Activated CD4-positive, alpha-beta T cell treated with anti-CD3 and anti-CD28 coated beads for 48 hours (primary cell): ENCODE measurements around the gene CYB5B.

Experiments used
- DNase-seq: peaks from one replicate; pipeline ENCODE4 v3.0.0-alpha.2; 2020

CYB5B gene

DNA sequence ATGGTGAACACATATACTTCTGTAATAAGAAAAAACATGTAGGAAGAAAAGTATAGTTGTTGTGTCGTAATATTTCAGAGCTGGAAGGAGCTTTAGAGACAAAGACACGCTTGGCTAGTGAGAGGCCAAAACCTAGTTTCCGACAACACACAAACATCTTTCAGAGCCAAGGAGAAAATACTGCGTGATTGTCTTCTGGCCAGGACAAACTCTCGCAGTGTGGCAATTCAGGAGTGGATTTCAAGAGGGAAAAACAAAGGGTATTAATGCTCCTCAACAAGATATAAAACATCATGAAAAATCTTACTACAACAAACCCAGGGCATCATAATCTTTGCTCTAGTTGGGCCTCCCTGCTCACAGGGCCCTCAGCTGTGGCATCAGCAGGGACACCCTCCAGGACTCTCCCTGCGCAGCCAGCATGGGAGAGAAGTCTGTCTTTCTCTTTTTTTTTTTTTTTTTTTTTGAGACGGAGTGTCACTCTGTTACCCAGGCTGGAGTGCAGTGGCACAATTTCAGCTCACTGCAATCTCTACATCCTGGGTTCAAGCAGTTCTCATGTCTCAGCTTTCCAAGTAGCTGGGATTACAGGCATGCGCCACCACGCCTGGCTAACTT is 66.4 kb downstream of the CYB5B start:
- DNase-seq: no peak

GRCh38 chr16:69494991-69495392 is 70.6 kb downstream of the CYB5B start:
- DNase-seq: peak; percentile 66

- no peak for DNase-seq
Measured at GRCh38 chr16:69495821-69496220, 71.4 kb downstream of the CYB5B start.

DNA sequence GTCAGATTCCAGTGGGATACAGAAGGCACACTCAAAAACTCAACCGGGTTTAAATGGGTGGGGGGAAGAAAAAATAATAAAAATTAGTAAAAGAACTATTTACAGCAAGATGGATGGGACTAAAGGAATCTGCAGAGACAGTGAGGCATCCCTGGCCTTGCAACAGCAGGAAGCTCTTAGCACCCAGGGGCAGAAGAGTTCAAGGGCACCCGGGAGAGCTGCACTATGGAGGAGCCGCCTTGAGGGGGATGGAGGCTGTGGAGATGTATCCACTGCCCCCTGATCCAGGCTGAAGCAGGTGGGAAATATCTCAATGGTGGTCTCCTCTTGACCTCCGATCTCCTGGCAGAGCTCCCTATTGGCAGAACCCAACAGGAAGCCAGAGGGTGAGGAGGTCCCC is 72.0 kb downstream of the CYB5B start:
- DNase-seq: no peak

- no peak for DNase-seq
Measured at GRCh38 chr16:69496896-69497295, 72.5 kb downstream of the CYB5B start.

GRCh38 chr16:69497876-69498596 is 73.6 kb downstream of the CYB5B start:
- no peak for DNase-seq

- DNase-seq: no peak
Measured at GRCh38 chr16:69498926-69499325, 74.5 kb downstream of the CYB5B start.

DNA sequence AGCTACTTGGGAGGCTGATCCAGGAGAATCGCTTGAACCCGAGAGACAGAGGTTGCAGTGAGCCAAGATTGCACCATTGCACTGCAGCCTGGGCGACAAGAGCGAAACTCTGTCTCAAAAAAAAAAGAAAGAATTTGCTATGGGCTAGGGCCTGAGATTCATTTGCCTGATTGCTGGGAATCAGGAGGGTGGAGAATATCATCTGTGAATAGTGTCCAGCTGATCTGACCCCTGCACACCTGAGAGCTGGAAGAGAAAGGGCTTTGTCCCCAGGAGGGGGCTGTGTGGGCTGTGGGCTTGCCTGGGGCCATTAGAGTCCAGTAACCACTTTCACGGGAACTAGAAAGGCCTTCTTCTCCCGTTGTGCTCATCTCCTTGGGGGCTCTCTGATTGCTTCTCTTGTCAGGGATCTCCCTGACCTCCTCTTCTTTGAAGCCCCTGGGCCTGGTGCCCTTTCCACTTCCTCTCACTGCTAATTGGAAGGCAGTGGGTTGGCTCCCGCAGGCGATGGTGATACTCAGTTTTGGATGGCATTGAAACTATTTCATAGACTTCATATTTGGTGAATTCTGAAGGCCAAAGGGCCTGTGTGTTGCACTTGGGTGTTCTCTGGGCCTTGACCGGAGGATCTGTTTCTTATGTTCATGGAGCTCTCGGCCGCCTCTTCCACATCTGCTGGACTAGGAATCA is 75.3 kb downstream of the CYB5B start:
- DNase-seq: no peak

DNA sequence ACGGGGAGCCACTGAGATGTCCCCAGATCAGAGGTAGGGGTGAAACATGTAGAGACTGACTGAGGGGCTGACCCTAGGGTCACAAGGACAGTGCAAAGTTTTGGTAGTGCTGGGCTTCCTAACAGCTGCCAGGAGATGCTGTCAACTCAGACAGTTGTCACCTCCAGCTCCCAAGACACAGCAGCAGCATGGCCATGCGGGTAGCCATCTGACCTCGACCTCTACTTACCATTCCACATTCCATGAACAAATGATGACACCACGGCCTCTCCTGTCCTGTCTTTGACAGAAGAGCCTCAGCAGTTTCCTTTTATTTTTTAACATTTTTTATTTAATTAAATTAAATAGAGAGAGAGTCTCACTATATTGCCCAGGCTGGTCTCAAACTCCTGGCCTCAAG is 76.1 kb downstream of the CYB5B start:
- DNase-seq: no peak

DNA sequence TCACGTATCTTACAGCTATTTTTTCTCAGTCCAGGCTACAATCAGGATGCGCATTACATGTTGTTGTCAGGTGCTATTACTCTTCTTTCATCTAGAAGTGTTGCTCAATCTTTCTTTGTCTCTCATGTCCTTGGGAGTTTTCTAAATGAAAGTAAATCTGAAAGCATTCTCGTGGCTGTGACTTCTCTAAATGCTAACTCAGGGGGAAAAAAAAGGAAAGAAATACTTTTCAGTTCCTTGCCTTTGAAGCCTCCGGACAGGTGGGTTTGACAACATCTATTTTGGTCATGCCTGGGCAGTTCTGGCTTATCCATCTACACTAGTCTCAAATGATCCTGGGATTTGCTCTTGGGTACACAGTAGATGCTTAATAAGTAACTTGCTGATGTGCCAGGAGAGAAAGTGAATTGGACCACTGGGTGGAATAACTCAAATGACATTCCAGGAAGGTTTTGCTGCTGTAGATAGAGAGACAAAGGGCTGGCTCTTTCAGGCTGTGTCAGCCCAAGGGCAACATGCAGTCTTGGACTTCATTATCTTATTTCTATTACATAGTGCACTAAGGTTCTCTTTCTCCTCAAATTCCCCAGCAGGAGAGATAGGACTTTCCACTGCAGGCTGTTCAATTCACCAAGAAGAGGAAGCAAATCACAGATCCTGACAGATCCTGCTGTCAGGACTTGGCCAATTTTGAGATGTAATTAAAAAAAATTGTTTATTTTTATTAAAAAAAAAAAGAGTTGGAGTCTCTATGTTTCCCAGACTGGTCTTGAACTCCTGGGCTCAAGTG is 77.7 kb downstream of the CYB5B start:
- no peak for DNase-seq

DNA sequence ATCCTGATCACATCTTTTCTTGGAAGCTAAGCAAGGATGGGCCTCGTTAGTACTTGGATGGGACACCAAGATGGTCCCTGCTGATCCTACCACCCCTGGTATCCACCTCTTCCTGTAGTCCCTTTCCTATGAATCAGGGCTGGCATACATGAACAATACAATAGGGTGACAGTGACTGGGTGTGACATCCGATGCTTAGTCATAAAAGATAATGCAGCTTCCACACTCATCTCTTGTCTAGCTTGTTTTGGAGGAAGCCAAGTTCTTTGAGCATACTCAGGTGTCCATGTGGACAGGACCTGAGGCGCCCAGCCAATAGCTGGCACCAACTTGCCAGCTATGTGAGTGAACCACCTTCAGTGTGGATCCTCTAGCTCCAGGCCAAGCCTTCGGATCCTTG is 78.8 kb downstream of the CYB5B start:
- no peak for DNase-seq

- no peak for DNase-seq
Measured at GRCh38 chr16:69508033-69508755, 83.8 kb downstream of the CYB5B start.

DNA sequence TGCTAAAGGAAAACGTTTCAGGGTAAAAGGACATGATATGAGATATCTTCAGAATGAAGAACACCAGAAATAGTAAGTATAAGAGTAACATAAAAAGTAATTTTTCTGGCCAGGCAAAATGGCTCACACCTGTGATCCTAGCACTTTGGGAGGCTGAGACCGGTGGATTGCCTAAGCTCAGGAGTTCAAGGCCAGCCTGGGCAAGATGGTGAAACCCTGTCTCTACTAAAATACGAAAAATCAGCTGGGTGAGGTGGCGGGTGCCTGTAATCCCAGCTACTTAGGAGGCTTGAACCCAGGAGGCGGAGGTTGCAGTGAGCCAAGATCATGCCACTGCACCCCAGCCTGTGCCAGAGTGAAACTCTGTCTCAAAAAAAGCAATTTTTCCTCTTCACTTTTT is 84.7 kb downstream of the CYB5B start:
- no peak for DNase-seq

GRCh38 chr16:69511651-69512050 is 87.2 kb downstream of the CYB5B start:
- DNase-seq: no peak

- DNase-seq: no peak
Measured at GRCh38 chr16:69513180-69513966, 89.0 kb downstream of the CYB5B start.

DNA sequence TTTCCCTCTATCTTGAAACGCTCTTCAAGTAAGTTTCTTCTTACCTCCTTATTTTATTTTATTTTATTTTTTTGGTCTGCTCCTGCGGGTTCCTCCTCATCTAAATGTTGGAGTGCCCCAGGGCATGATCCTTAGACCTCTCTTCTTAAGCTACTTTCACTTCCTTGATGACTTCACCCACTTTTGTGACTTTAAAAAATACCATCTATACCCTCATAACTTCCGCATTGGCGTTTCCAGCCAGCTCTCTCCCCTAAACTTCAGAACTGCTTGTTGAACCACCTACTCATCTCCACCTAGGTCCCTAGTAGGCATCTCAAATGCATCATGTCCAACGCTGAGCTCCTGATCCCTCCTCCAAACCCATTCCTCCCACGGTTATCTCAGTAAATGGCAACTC is 89.9 kb downstream of the CYB5B start:
- DNase-seq: no peak
